Activated CD8-positive, alpha-beta memory T cell treated with anti-CD3 and anti-CD28 coated beads, Interleukin-2, amount 50 U/mL, for 1 hour (primary cell): Measurements from ENCODE around the gene SERTAD1.
"Not testable (repeated sequence)": the region's sequence is repeated elsewhere in the genome, so short reads cannot be mapped to it uniquely, and the experiment has no call there.

Experiments used
- DNase-seq: peaks from one replicate; pipeline ENCODE4 v3.0.0-alpha.2; 2020; ENCODE audit errors: extremely low read depth

The SERTAD1 gene

GRCh38 chr19:40425450-40426287 lies at the start of gene SERTAD1:
Gene SERTAD1 (minus strand): TSS chr19:40425992. CDS start chr19:40423546, 2,446 bp downstream.
- peak; percentile 100 for DNase-seq

DNA sequence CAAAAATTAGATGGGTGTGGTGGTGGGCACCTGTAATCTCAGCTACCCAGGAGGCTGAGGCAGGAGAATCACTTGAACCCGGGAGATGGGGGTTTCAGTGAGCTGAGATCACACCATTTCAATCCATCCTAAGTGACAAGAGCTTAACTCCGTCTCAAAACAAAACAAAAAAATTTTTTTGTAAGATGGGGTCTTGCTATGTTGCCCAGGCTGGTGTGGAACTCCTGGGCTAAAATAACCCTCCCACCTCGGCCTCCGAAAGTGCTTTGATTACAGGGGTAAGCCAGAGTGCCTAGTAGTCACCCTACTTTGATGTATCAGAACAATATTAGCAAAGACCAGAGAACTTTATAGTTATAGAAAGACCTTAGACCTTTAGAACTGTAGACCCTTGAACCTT lies 48.9 kb upstream of the SERTAD1 start:
- DNase-seq, result no peak

DNA sequence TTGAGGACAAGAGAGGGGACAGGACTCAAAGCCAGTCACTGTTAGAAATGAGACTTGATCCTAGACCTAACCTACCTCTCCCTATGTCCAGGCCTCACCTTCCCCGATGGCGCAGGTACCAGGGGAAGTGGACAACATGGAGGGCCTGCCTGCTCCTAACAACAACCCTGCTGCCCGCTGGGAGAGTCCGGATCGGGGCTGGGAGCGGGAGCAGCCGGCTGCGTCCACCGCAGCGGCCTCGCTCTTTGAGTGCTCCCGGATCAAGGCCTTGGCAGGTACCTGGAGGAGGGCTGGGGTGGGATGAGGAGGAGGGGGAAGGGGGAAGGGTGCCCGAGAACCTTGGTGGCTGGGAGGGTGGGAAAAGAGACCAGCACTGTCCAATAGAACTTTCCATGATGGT lies 46.7 kb upstream of the SERTAD1 start:
- no peak for DNase-seq

- no peak for DNase-seq
These were observed 45.3 kb upstream of the SERTAD1 start for GRCh38 chr19:40471111-40471510.

DNA sequence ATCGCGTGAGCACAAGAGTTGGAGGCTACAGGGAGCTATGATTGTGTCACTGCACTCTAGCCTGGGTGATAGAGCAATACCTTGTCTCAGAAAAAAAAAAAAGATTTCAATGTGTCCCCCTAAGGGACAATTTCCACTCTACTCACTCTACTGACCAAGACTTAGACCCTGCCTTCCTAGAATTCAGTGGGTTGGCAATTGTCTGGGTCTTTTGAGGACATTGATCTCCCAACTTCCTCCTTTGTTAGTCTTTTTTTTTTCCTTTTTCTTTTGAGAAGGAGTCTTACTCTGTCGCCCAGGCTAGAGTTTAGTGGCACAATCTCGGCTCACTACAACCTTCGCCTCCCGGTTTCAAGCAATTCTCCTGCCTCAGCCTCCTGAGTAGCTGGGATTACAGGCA lies 43.2 kb upstream of the SERTAD1 start:
- no peak for DNase-seq

GRCh38 chr19:40466985-40467734 lies 41.4 kb upstream of the SERTAD1 start, which contains the start of gene SPTBN4:
Gene SPTBN4 (plus strand): TSS chr19:40467001. CDS start chr19:40472622, 5,621 bp downstream.
- DNase-seq, result no peak

GRCh38 chr19:40466219-40466984 lies 40.6 kb upstream of the SERTAD1 start:
- peak; percentile 60 for DNase-seq

DNA sequence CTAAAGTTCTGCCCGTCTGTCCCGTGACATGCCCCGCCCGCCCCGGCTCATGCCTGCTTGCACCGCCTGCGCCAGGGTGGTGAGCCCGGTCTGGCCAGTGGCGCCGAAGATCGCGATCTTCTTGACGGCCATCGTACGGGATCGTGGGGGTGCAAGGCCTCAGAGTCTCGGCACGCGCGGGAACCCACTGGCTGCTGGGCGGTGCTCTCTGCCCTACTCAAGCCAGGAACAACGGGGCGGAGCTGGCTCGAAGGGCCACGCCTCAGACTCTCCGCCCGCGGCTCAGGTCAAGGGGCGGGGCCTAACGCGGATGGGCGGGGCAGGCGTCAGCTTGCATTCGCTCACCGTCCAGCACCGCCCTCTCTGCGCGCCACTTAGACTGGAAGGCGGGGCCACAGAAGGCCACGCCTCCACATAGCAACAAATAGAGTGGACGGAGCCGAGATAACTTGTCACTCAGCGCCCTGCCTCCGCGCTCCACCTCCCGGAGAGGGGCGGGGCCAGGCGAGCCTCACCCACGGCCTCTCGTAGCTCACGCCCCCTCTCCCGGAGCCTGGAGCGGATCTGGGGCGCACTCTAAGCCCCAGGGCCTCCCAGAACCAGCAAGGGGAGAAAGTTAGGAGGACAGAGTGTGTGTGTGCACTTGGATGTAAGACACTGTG lies 39.9 kb upstream of the SERTAD1 start, which contains the start of gene BLVRB:
Gene BLVRB, minus strand, starts transcription at position 189 of the 662 bp plus-strand sequence. Its CDS starts 57 bp downstream, at position 132.
- DNase-seq, result peak; percentile 96

- no peak for DNase-seq
These were observed 39.3 kb upstream of the SERTAD1 start for GRCh38 chr19:40465025-40465556.

GRCh38 chr19:40464059-40465024 lies 38.5 kb upstream of the SERTAD1 start:
- DNase-seq, result no peak

GRCh38 chr19:40463587-40464037 lies 37.8 kb upstream of the SERTAD1 start:
- not testable (repeated sequence) for DNase-seq

DNA sequence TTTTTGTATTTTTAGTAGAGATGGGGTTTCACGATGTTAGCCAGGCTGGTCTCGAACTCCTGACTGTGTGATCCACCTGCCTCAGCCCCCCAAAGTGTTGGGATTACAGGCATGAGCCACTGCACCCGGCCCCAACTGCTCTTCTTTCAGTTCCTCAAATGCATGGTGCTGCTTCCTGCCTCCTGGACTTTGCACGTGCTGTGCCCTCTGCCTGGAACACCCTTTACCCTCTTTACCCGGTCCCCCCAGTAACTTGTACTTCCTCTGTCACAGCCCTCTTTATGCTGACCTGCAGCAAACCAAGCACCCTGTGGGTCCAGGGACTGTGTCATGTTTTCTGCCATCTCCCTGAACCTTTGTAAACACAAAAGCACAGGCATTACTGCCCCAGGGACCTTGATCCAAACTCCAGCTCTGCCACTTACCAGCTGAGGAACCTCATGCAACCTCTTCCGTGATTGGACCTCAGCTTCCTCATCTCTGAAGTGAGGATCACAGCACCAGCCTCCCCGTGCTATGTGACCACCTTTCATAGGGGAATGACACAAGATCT lies 36.0 kb upstream of the SERTAD1 start:
- no peak for DNase-seq

DNA sequence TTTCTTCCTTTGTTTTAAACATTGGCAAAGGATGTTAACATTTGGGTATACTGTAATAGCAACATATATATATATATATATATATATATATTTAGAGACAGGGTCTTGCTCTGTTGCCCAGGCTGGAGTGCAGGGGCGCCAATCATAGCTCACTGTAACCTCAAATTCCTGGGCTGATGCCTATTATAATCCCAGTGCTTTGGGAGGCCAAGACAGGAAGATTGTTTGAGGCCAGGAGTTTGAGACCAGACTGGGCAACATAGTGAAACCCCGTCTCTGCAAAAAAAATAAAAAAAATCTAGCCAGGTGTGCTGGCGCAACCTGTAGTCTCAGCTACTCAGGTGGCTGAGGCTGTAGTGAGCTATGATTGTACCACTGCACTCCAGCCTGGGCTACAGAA lies 34.4 kb upstream of the SERTAD1 start:
- DNase-seq, result no peak

- DNase-seq, result no peak
These were observed 32.8 kb upstream of the SERTAD1 start for GRCh38 chr19:40458597-40458974.

DNA sequence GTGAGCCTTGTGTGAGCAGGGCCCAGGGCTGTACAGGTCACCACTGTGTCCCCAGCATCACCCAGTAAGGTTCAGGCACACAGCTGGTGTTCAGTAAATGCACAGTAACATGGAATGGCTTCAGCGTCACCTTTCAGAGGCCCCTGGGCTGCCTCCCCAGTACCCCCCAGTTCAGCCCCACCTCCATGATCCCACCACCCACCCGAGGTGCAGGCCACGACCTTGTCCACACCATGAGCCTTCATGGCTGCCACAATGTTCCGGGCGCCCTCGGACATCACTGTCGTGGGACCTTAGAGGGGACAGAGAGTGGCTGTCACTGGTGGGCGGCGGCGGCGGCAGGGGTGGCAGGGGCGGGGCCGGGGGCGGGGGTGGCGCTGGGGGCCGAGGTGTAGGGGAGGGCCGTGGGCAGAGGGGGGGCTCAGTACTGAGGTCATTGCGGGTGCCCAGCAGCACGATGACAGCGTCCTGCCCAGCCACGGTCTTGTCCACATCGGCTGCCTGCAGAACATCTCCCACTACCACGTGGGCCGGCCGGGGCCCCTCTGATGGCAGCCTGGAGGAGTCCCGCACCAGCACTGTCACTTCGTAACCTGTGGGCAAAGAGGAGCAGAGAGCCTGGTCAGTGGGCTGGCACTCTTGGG lies 32.3 kb upstream of the SERTAD1 start:
- no peak for DNase-seq

DNA sequence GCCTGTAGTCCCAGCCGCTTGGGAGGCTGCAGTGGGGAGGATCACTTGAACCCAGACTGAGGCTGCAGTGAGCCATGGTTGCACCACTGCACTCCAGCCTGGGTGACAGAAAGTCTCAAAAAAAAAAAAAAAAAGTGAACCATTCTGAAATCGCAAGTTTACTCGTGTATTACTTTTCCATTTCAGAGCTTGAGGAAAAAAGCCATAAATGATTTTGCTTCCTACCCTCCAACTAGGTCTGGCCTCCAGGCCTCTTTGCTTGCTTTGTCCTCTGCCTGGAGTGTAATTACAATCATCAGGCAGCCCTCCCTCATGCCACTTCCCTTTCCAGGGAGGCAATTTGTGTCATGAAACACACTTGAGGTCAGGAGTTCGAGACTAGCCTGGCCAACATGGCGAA lies 31.3 kb upstream of the SERTAD1 start:
- DNase-seq, result no peak

GRCh38 chr19:40453943-40454342 lies 28.2 kb upstream of the SERTAD1 start:
- DNase-seq, result not testable (repeated sequence)

DNA sequence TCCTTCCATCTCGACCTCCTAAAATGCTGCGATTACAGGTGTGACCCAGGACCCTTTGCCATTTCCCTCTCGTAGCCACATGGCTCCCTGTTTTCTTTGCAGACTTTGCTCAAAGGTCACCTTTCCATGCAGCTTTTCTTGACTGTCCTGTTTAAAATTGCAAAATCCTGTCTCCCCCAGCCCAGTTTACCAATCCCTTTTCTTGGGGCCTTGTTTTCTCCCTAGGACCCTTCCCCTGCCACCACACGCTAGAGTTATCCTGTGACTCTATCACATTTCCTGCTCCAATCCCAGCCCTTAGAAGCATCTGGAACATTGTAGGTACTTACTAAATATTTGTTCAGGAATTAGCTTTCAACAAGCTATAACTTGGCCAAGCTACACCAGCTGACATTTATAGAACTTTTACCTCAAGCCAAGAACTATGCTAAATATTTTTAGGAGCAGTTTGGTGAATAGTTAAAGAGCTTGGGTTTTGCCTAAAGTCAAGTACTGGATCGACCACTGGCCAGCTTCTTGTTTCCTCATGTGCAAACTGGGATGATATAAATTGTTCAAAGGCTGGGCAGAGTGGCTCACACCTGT lies 27.5 kb upstream of the SERTAD1 start:
- no peak for DNase-seq

DNA sequence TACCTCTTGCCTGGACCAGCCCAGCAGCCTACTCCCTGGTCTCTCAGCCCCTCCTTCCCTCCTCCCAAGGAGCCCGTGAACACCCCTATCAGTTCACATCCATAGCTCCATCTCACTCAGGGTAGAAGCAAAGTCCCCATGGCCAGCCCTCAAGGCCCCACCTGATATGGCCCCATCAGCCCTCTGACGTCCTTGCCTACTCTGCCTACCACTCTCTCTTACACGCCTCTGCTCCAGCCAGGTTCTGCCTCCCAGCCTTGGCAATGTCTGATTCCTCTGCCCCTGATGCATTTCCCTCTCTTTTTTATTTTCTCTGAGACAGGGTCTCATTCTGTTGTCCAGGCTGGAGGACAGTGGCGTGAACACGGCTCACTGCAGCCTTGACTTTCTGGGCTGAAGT lies 26.2 kb upstream of the SERTAD1 start:
- no peak for DNase-seq
